ENCODE results near the gene UBALD1. TPM values are rescaled to one million over a fixed set of nuclear protein-coding genes. Genes with fewer than 3 reads are reported as not detected.

The UBALD1 gene
- total and polyA plus RNA-seq, 2 donors (not counting 1 experiment from before 2014, with no cell fraction given), result 2.2 to 3.6 TPM

- no peak for TF ChIP-seq EZH2 (IDR thresholded peaks at IDR 0.05; ENCODE audit: low read length, missing control alignments)
- TF ChIP-seq, protein P1, sequence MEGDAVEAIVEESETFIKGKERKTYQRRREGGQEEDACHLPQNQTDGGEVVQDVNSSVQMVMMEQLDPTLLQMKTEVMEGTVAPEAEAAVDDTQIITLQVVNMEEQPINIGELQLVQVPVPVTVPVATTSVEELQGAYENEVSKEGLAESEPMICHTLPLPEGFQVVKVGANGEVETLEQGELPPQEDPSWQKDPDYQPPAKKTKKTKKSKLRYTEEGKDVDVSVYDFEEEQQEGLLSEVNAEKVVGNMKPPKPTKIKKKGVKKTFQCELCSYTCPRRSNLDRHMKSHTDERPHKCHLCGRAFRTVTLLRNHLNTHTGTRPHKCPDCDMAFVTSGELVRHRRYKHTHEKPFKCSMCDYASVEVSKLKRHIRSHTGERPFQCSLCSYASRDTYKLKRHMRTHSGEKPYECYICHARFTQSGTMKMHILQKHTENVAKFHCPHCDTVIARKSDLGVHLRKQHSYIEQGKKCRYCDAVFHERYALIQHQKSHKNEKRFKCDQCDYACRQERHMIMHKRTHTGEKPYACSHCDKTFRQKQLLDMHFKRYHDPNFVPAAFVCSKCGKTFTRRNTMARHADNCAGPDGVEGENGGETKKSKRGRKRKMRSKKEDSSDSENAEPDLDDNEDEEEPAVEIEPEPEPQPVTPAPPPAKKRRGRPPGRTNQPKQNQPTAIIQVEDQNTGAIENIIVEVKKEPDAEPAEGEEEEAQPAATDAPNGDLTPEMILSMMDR (conservative IDR thresholded peaks at IDR 0.05 in 1 of 2, IDR thresholded peaks at IDR 0.05 in 1 of 2; ENCODE audit: low read depth in 1 of 2, low read length in 2 of 2), result no peak
Measured at GRCh38 chr16:4586291-4586690, 28.4 kb downstream of the UBALD1 start.

DNA sequence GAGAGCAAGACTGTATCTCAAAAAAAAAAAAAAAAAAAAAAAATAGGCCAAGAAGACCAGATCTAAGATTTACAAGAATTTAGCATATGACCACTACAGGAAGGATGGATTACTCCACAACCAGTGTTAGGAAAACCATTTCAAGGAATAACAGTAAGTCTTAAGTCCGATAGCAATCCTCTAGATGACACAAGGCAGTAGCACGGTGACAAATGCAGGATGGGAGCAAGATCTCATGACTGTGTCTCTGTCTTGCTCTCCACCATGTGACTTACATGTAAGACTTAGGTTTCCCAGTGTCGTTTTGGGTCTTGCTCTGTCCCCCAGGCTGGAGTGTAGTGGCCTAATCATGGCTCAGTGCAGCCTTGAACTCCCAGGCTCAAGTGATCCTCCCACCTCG is 30.8 kb downstream of the UBALD1 start:
- Histone ChIP-seq H3K4me1 (ENCODE audit: control insufficient read depth, extremely low read depth, insufficient read depth, low read length) (no peaks in the 10 kb centered on the region), H3K36me3 (ENCODE audit: control insufficient read depth, insufficient read depth, low read length) (no peaks in the 10 kb centered on the region), H3K4me3 (replicated peaks in 1 of 4; ENCODE audit: control extremely low read depth in 1 of 4, insufficient read depth in 1 of 4, low read depth in 3 of 4, low read length in 4 of 4) (no peak overlapping the region), H3K27me3 (ENCODE audit: control insufficient read depth, insufficient read depth, low read length) (peaks cover 13% of the 10 kb centered on the region), H3K27ac (ENCODE audit: insufficient read depth, low read length) (no peak overlapping the region), H3K4me2 (ENCODE audit: extremely low read depth, insufficient read depth, low read length) (no peak overlapping the region), H3K79me2 (ENCODE audit: control insufficient read depth, insufficient read depth, low read length) (no peaks in the 10 kb centered on the region), H3K9me3 (ENCODE audit: control insufficient read depth, insufficient read depth, low read depth, low read length) (no peaks in the 10 kb centered on the region), H4K20me1 (ENCODE audit: control insufficient read depth, extremely low read depth, insufficient read depth, low read length) (no peaks in the 10 kb centered on the region), H2AFZ (ENCODE audit: low read length) (no peak overlapping the region), H3K9ac (ENCODE audit: insufficient read depth, low read length) (no peak overlapping the region)
- no peak for TF ChIP-seq EZH2 (IDR thresholded peaks at IDR 0.05; ENCODE audit: low read length, missing control alignments)
- TF ChIP-seq, protein P1 (conservative IDR thresholded peaks at IDR 0.05 in 1 of 2, IDR thresholded peaks at IDR 0.05 in 1 of 2; ENCODE audit: low read depth in 1 of 2, low read length in 2 of 2), result no peak
- DNase-seq (ENCODE audit: low read depth in 2 of 2), result no peak

More at GRCh38 chr16:4586291-4586690, 28.4 kb downstream of the UBALD1 start:
- Histone ChIP-seq H3K27me3 (ENCODE audit: control insufficient read depth, insufficient read depth, low read length) (peaks cover 13% of the 10 kb centered on the region), H3K4me1 (ENCODE audit: control insufficient read depth, extremely low read depth, insufficient read depth, low read length) (no peaks in the 10 kb centered on the region), H3K36me3 (ENCODE audit: control insufficient read depth, insufficient read depth, low read length) (no peaks in the 10 kb centered on the region), H3K4me3 (replicated peaks in 1 of 4; ENCODE audit: control extremely low read depth in 1 of 4, insufficient read depth in 1 of 4, low read depth in 3 of 4, low read length in 4 of 4) (no peak overlapping the region), H3K9me3 (ENCODE audit: control insufficient read depth, insufficient read depth, low read depth, low read length) (no peaks in the 10 kb centered on the region), H3K27ac (ENCODE audit: insufficient read depth, low read length) (no peak overlapping the region), H3K79me2 (ENCODE audit: control insufficient read depth, insufficient read depth, low read length) (no peaks in the 10 kb centered on the region), H2AFZ (ENCODE audit: low read length) (no peak overlapping the region), H3K4me2 (ENCODE audit: extremely low read depth, insufficient read depth, low read length) (no peak overlapping the region), H4K20me1 (ENCODE audit: control insufficient read depth, extremely low read depth, insufficient read depth, low read length) (no peaks in the 10 kb centered on the region), H3K9ac (ENCODE audit: insufficient read depth, low read length) (no peak overlapping the region)
- DNase-seq (ENCODE audit: low read depth in 2 of 2), result no peak

DNA sequence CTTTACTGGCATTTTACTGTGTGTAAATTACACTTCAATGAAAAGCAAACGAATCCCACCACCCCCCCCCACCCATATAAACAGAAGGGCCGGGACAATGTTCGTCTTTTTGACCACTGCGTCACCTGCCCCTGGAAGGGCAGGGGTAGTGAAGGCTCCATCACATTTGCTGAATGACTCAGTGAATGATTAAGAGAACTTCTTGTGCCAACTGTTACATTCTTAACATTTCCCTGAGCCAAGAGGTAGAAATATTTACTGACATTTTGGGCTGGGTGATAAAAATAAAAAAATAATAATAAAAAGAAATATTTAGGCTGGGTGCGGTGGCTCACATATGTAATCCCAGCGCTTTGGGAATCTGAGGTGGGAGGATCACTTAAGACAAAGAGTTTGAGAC is 34.4 kb downstream of the UBALD1 start:
- Histone ChIP-seq H3K4me3 (replicated peaks in 1 of 4; ENCODE audit: control extremely low read depth in 1 of 4, insufficient read depth in 1 of 4, low read depth in 3 of 4, low read length in 4 of 4) (no peak overlapping the region), H3K27ac (ENCODE audit: insufficient read depth, low read length) (no peak overlapping the region), H3K27me3 (ENCODE audit: control insufficient read depth, insufficient read depth, low read length) (no peaks in the 10 kb centered on the region), H2AFZ (ENCODE audit: low read length) (no peak overlapping the region), H3K36me3 (ENCODE audit: control insufficient read depth, insufficient read depth, low read length) (no peaks in the 10 kb centered on the region), H3K9me3 (ENCODE audit: control insufficient read depth, insufficient read depth, low read depth, low read length) (no peaks in the 10 kb centered on the region), H3K79me2 (ENCODE audit: control insufficient read depth, insufficient read depth, low read length) (no peaks in the 10 kb centered on the region), H3K4me1 (ENCODE audit: control insufficient read depth, extremely low read depth, insufficient read depth, low read length) (no peaks in the 10 kb centered on the region), H3K9ac (ENCODE audit: insufficient read depth, low read length) (no peak overlapping the region), H3K4me2 (ENCODE audit: extremely low read depth, insufficient read depth, low read length) (no peak overlapping the region), H4K20me1 (ENCODE audit: control insufficient read depth, extremely low read depth, insufficient read depth, low read length) (no peaks in the 10 kb centered on the region)
- DNase-seq (ENCODE audit: low read depth in 2 of 2), result peak; percentile 11 to 56
- no peak for TF ChIP-seq EZH2 (IDR thresholded peaks at IDR 0.05; ENCODE audit: low read length, missing control alignments)
- TF ChIP-seq, protein P1 (conservative IDR thresholded peaks at IDR 0.05 in 1 of 2, IDR thresholded peaks at IDR 0.05 in 1 of 2; ENCODE audit: low read depth in 1 of 2, low read length in 2 of 2), result no peak

All from fibroblast of lung (primary cell).